SK-N-SH (cell line): ENCODE results near the gene HSPG2. TPM values are rescaled to one million over a fixed set of nuclear protein-coding genes. Genes with fewer than 3 reads are reported as not detected.
A peak's percentile ranks its signal among the peaks of the same experiment; 100 is the strongest.

Experiments
- CTCF ChIA-PET: fragments of 300-600, 350-600 bp; formaldehyde crosslinking; extraction: SDS; loops from one replicate; lab custom pipeline; 2021; lab: Yijun Ruan, JAX
- POLR2A ChIA-PET: fragments of 350-600 bp; sonication (Branson Sonifier 250); formaldehyde crosslinking; extraction: SDS; loops from one replicate; lab custom pipeline; 2020; ENCODE audit warnings: antibody characterized with exemption, inconsistent platforms; lab: Yijun Ruan, JAX
- DNase-seq: peaks from one replicate; pipeline ENCODE4 v3.0.0; 2012
- H2AFZ ChIP-seq: fragments of 200-600 bp; sonication (generic); 2 replicates; pipeline ENCODE4 v1.8.1; 2016; ENCODE audit warnings: antibody characterized with exemption, mild to moderate bottlenecking, low read depth
- H3F3A ChIP-seq: fragments of 200-600 bp; sonication (generic); replicated peaks from 2 replicates; pipeline ENCODE3; 2016; ENCODE audit warnings: antibody characterized with exemption, mild to moderate bottlenecking; ENCODE audit not compliant: insufficient read depth
- H3K27ac ChIP-seq, 2 experiments: fragments of 200-500 bp in 1 of 2; fragments of 200-600 bp in 1 of 2; sonication (Bioruptor generic) in 1 of 2; sonication (generic), shearing (Covaris generic) in 1 of 2; 2 replicates each; pipeline versions ENCODE4 v1.5.1 to v1.6.1; 2014 to 2016; ENCODE audit warnings: low read depth in 2 of 2, inconsistent platforms in 1 of 2, low read length in 1 of 2, mild to moderate bottlenecking in 1 of 2, mixed read lengths in 1 of 2
- H3K27me3 ChIP-seq: fragments of 200-600 bp; sonication (generic), shearing (Covaris generic); 2 replicates; pipeline ENCODE4 v1.6.1; 2016; ENCODE audit warnings: mixed run types; ENCODE audit not compliant: insufficient read depth
- H3K36me3 ChIP-seq, 2 experiments: fragments of 200-500 bp in 1 of 2; fragments of 200-600 bp in 1 of 2; sonication (Bioruptor generic) in 1 of 2; sonication (generic) in 1 of 2; replicated peaks in 1 of 2; 2 replicates each; pipeline versions ENCODE3 to v1.5.1; 2014 to 2016; ENCODE audit warnings: low read length in 1 of 2, mild to moderate bottlenecking in 1 of 2; ENCODE audit not compliant: insufficient read depth in 2 of 2, control insufficient read depth in 1 of 2
- H3K4me1 ChIP-seq, 2 experiments: fragments of 200-500 bp in 1 of 2; fragments of 200-600 bp in 1 of 2; sonication (Bioruptor generic) in 1 of 2; sonication (generic), shearing (Covaris generic) in 1 of 2; 2 replicates each; pipeline versions ENCODE4 v1.5.1 to v1.6.1; 2014 to 2016; ENCODE audit warnings: low read depth in 1 of 2, low read length in 1 of 2, mixed run types in 1 of 2; ENCODE audit not compliant: insufficient read depth in 2 of 2, control insufficient read depth in 1 of 2
- H3K4me2 ChIP-seq: fragments of 200-600 bp; sonication (generic), shearing (Covaris generic); 2 replicates; pipeline ENCODE4 v1.6.1; 2017; ENCODE audit warnings: mixed run types
- H3K4me3 ChIP-seq, 2 experiments: fragments of 200-500 bp in 1 of 2; fragments of 200-600 bp in 1 of 2; sonication (Bioruptor generic) in 1 of 2; sonication (generic), shearing (Covaris generic) in 1 of 2; 2 replicates each; pipeline versions ENCODE4 v1.5.1 to v1.8.1; 2014 to 2016; ENCODE audit warnings: low read depth in 2 of 2, inconsistent platforms in 1 of 2, low read length in 1 of 2, mild to moderate bottlenecking in 1 of 2, mixed read lengths in 1 of 2, moderate library complexity in 1 of 2
- H3K79me2 ChIP-seq: fragments of 200-600 bp; sonication (generic); 2 replicates; pipeline ENCODE4 v1.8.1; 2017; ENCODE audit warnings: mild to moderate bottlenecking; ENCODE audit not compliant: insufficient read depth
- H3K9ac ChIP-seq: fragments of 200-600 bp; sonication (generic); 2 replicates; pipeline ENCODE4 v1.6.1; 2017; ENCODE audit warnings: mixed run types
- H3K9me2 ChIP-seq: fragments of 200-600 bp; sonication (generic); 2 replicates; pipeline ENCODE4 v1.6.1; 2017; ENCODE audit warnings: mixed run types
- H3K9me3 ChIP-seq: fragments of 200-600 bp; sonication (generic); 2 replicates; pipeline ENCODE4 v1.6.1; 2017; ENCODE audit warnings: mixed run types, mild to moderate bottlenecking, moderate library complexity
- H4K20me1 ChIP-seq: fragments of 200-600 bp; sonication (generic); 2 replicates; pipeline ENCODE4 v1.6.1; 2017; ENCODE audit warnings: mild to moderate bottlenecking, mixed run types; ENCODE audit not compliant: insufficient read depth
- FOSL2 ChIP-seq: IDR thresholded peaks from 2 replicates; pipeline ENCODE4 v1.4.0; 2012; ENCODE audit warnings: low read depth, mild to moderate bottlenecking, moderate library complexity, borderline replicate concordance
- FOXJ3 ChIP-seq: sonication (generic); formaldehyde crosslinking; IDR thresholded peaks from 2 replicates; pipeline ENCODE4 v1.5.1; 2020; ENCODE audit warnings: mild to moderate bottlenecking, missing genetic modification reagents
- GABPA ChIP-seq: IDR thresholded peaks from 2 replicates; pipeline ENCODE4 v1.4.0; 2012; ENCODE audit warnings: low read depth, mild to moderate bottlenecking
- GATA2 ChIP-seq: sonication (generic); formaldehyde crosslinking; IDR thresholded peaks from 2 replicates; pipeline ENCODE4 v1.5.0; 2020; ENCODE audit warnings: mild to moderate bottlenecking, missing genetic modification reagents
- NFIC ChIP-seq: IDR thresholded peaks from 2 replicates; pipeline ENCODE4 v1.4.0; 2012; ENCODE audit warnings: borderline replicate concordance
- POLR2AphosphoS5 ChIP-seq: IDR thresholded peaks from 2 replicates; pipeline ENCODE4 v1.6.1; 2012; ENCODE audit warnings: low read depth, low read length
- RAD21 ChIP-seq: IDR thresholded peaks from 2 replicates; pipeline ENCODE4 v1.6.1; 2012; ENCODE audit warnings: mild to moderate bottlenecking, low read length
- RXRA ChIP-seq: IDR thresholded peaks from 2 replicates; pipeline ENCODE4 v1.4.0; 2012; ENCODE audit warnings: low read depth, mild to moderate bottlenecking, borderline replicate concordance
- TCF12 ChIP-seq: IDR thresholded peaks from 2 replicates; pipeline ENCODE4 v1.4.0; 2012
- YY1 ChIP-seq: IDR thresholded peaks from 2 replicates; pipeline ENCODE4 v1.4.0; 2012; ENCODE audit warnings: low read depth, mild to moderate bottlenecking
- WGBS: methylation state at CpG from one replicate; pipeline ENCODE4 v1.1.6; 2017; ENCODE audit warnings: low lambda C conversion rate; 5-methylcytosine and 5-hydroxymethylcytosine counted together
- polyA plus RNA-seq, 3 experiments: library from polyadenylated mRNA; depleted of rRNA; stranded (reverse); fragments of >200 nt; gene quantifications; 2 replicates each; pipeline ENCODE4 v1.2.3, GENCODE V29; 2012
- TF ChIP-seq, protein P1 (sequence below): fragments of 200-600 bp; sonication (generic); IDR thresholded peaks from 2 replicates; pipeline ENCODE4 v1.6.1; 2017; ENCODE audit warnings: antibody characterized with exemption, mild to moderate bottlenecking, moderate library complexity
- TF ChIP-seq, protein P2 (sequence below): IDR thresholded peaks from 2 replicates; pipeline ENCODE4 v1.4.0; 2012; ENCODE audit warnings: low read depth
- TF ChIP-seq, protein P3 (sequence below): IDR thresholded peaks from 2 replicates; pipeline ENCODE4 v1.6.1; 2012; ENCODE audit warnings: mild to moderate bottlenecking, low read depth, low read length, moderate library complexity
- TF ChIP-seq, protein P4 (sequence below): fragments of 150-350 bp; IDR thresholded peaks from 2 replicates; pipeline ENCODE4 v1.6.1; 2017; ENCODE audit warnings: antibody characterized with exemption, low read length, low read depth, borderline replicate concordance
- TF ChIP-seq, protein P5 (sequence below): IDR thresholded peaks from 2 replicates; pipeline ENCODE4 v1.4.0; 2012; ENCODE audit warnings: low read depth, borderline replicate concordance

Gene HSPG2
- polyA plus RNA-seq, 1 of the 3 experiments (the other 2 are of a cell fraction), result 28.9 TPM

DNA sequence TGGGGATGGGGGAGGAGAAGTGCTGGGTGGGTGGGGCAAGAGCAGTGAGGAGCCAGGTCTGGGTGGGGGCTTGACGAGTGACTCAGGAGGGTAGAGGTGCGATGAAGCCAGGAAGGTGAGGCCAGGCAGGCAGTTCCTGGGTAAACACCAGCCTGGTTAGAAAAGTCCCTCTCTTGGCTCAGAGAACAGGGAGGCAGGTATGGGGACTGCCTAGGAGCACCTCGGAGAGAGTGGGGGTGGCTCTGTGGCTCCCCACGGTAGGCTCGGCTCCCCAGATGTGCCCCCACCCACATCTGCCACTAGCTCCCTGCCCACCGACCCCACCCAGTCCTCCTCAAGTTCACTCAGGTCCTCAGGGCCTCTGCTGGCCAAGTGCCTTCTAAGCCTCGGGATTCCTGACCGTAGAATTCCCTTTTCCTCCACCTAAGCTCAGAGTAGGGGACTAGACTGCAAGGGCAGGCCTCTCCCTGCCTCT is 1.2 kb downstream of the HSPG2 start:
- POLR2A ChIA-PET, result interaction anchor here (1.1 kb wide), 1 partner anchor 14 kb away, joined by 3 read pairs; no protein-coding TSS in a partner anchor
- no peak for DNase-seq
- peaks cover 49% of the 10 kb centered on the region for H3K79me2 ChIP-seq

DNA sequence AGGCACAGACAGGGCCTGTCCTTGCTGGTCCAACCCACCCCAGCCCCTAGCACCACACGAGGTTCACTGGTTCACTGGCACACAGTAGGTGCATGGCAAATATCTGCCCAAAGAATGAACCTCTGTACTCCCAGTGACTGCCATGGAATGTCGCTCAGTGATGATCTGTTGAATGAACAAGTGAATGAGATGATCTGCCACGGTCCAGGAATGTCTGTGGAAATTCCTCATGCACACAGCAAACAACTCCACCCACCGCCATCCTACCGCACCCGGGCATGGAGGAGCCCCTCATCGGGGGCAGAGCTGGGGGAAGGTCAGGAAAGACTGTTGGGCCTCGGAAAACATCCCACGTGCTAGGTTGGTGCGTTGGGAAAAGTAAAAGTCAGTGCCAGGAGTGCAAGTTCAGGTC is 1.7 kb downstream of the HSPG2 start:
- no peak for TF ChIP-seq RAD21
- no peak for TF ChIP-seq FOXJ3 (CRISPR knock-in tag)
- TF ChIP-seq, protein P1, sequence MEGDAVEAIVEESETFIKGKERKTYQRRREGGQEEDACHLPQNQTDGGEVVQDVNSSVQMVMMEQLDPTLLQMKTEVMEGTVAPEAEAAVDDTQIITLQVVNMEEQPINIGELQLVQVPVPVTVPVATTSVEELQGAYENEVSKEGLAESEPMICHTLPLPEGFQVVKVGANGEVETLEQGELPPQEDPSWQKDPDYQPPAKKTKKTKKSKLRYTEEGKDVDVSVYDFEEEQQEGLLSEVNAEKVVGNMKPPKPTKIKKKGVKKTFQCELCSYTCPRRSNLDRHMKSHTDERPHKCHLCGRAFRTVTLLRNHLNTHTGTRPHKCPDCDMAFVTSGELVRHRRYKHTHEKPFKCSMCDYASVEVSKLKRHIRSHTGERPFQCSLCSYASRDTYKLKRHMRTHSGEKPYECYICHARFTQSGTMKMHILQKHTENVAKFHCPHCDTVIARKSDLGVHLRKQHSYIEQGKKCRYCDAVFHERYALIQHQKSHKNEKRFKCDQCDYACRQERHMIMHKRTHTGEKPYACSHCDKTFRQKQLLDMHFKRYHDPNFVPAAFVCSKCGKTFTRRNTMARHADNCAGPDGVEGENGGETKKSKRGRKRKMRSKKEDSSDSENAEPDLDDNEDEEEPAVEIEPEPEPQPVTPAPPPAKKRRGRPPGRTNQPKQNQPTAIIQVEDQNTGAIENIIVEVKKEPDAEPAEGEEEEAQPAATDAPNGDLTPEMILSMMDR, result no peak
- TF ChIP-seq, protein P2, sequence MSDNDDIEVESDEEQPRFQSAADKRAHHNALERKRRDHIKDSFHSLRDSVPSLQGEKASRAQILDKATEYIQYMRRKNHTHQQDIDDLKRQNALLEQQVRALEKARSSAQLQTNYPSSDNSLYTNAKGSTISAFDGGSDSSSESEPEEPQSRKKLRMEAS, result no peak
- no peak for TF ChIP-seq YY1
- no peak for TF ChIP-seq POLR2AphosphoS5
- TF ChIP-seq FOSL2, result no peak
- TF ChIP-seq, protein P3, sequence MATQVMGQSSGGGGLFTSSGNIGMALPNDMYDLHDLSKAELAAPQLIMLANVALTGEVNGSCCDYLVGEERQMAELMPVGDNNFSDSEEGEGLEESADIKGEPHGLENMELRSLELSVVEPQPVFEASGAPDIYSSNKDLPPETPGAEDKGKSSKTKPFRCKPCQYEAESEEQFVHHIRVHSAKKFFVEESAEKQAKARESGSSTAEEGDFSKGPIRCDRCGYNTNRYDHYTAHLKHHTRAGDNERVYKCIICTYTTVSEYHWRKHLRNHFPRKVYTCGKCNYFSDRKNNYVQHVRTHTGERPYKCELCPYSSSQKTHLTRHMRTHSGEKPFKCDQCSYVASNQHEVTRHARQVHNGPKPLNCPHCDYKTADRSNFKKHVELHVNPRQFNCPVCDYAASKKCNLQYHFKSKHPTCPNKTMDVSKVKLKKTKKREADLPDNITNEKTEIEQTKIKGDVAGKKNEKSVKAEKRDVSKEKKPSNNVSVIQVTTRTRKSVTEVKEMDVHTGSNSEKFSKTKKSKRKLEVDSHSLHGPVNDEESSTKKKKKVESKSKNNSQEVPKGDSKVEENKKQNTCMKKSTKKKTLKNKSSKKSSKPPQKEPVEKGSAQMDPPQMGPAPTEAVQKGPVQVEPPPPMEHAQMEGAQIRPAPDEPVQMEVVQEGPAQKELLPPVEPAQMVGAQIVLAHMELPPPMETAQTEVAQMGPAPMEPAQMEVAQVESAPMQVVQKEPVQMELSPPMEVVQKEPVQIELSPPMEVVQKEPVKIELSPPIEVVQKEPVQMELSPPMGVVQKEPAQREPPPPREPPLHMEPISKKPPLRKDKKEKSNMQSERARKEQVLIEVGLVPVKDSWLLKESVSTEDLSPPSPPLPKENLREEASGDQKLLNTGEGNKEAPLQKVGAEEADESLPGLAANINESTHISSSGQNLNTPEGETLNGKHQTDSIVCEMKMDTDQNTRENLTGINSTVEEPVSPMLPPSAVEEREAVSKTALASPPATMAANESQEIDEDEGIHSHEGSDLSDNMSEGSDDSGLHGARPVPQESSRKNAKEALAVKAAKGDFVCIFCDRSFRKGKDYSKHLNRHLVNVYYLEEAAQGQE, result no peak
- TF ChIP-seq NFIC, result no peak
- no peaks in the 10 kb centered on the region for H3K36me3 ChIP-seq
- no peaks in the 10 kb centered on the region for H4K20me1 ChIP-seq
- peak overlapping the region; percentile 87; the same call in 1 of the 2 replicates for H3K9ac ChIP-seq
- H3K4me2 ChIP-seq, result peak overlapping the region; percentile 75
- no peak for DNase-seq
- H3K4me1 ChIP-seq, result peaks cover 32 to 59% of the 10 kb centered on the region in 2 experiments; a peak in 3 of 4 replicates
- peaks cover 54% of the 10 kb centered on the region for H3K79me2 ChIP-seq
- H3K9me2 ChIP-seq, result no peaks in the 10 kb centered on the region
- WGBS, result 71% methylated on average over 9 of the region's 10 CpGs
- no peaks in the 10 kb centered on the region for H3K27me3 ChIP-seq
- H3K9me3 ChIP-seq, result no peaks in the 10 kb centered on the region
- peak overlapping the region in 1 of 2 experiments; percentile 71; a peak in 2 of 4 replicates for H3K4me3 ChIP-seq
- CTCF ChIA-PET, result interaction anchor here (1.0 kb wide), 2 partner anchors 28 to 88 kb away, joined by 3 read pairs; no protein-coding TSS in a partner anchor
- POLR2A ChIA-PET, result interaction anchor here (1.1 kb wide), 1 partner anchor 13 kb away, joined by 3 read pairs; no protein-coding TSS in a partner anchor
- H3F3A ChIP-seq, result peaks cover 21% of the 10 kb centered on the region
- H3K27ac ChIP-seq, result no peak overlapping the region
- no peak overlapping the region for H2AFZ ChIP-seq

More for the DNA sequence above, 1.2 kb downstream of the HSPG2 start:
- TF ChIP-seq GATA2 (CRISPR knock-in tag) (no peak), RAD21 (no peak), GABPA (no peak), TCF12 (no peak), RXRA (no peak)
- TF ChIP-seq, protein P4, sequence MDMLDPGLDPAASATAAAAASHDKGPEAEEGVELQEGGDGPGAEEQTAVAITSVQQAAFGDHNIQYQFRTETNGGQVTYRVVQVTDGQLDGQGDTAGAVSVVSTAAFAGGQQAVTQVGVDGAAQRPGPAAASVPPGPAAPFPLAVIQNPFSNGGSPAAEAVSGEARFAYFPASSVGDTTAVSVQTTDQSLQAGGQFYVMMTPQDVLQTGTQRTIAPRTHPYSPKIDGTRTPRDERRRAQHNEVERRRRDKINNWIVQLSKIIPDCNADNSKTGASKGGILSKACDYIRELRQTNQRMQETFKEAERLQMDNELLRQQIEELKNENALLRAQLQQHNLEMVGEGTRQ, result no peak
- TF ChIP-seq, protein P5, sequence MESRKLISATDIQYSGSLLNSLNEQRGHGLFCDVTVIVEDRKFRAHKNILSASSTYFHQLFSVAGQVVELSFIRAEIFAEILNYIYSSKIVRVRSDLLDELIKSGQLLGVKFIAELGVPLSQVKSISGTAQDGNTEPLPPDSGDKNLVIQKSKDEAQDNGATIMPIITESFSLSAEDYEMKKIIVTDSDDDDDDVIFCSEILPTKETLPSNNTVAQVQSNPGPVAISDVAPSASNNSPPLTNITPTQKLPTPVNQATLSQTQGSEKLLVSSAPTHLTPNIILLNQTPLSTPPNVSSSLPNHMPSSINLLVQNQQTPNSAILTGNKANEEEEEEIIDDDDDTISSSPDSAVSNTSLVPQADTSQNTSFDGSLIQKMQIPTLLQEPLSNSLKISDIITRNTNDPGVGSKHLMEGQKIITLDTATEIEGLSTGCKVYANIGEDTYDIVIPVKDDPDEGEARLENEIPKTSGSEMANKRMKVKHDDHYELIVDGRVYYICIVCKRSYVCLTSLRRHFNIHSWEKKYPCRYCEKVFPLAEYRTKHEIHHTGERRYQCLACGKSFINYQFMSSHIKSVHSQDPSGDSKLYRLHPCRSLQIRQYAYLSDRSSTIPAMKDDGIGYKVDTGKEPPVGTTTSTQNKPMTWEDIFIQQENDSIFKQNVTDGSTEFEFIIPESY, result no peak
- H2AFZ ChIP-seq, result no peak overlapping the region
- peaks cover 32 to 57% of the 10 kb centered on the region in 2 experiments; a peak in 3 of 4 replicates for H3K4me1 ChIP-seq
- no peaks in the 10 kb centered on the region for H4K20me1 ChIP-seq
- CTCF ChIA-PET, result interaction anchor here (0.7 to 1.0 kb wide), 3 partner anchors 29 to 154 kb away, joined by 3 read pairs; partner anchors contain the start of gene USP48
- H3K9me2 ChIP-seq, result no peaks in the 10 kb centered on the region
- no peaks in the 10 kb centered on the region for H3K9me3 ChIP-seq
- peak overlapping the region; percentile 87 for H3K9ac ChIP-seq
- H3K27ac ChIP-seq, result peak overlapping the region in 1 of 2 experiments; percentile 45; a peak in 1 of 4 replicates
- 56% methylated on average over 6 of the region's 8 CpGs for WGBS
- H3K4me2 ChIP-seq, result peak overlapping the region; percentile 75
- no peaks in the 10 kb centered on the region for H3K27me3 ChIP-seq
- H3K4me3 ChIP-seq, result peak overlapping the region; percentile 58 to 71
- no peaks in the 10 kb centered on the region for H3K36me3 ChIP-seq
- peaks cover 21% of the 10 kb centered on the region for H3F3A ChIP-seq
